Right ventricle myocardium superior (tissue), 1 donor: ENCODE measurements around the gene LRCH4. TPM values are rescaled to one million over a fixed set of nuclear protein-coding genes. Genes with fewer than 3 reads are reported as not detected.
A peak's percentile ranks its signal among the peaks of the same experiment; 100 is the strongest.
"Not testable (repeated sequence)": the region's sequence is repeated elsewhere in the genome, so short reads cannot be mapped to it uniquely, and the experiment has no call there.

ENCODE experiments used
- ATAC-seq: fragments of 200-7000 bp; cut with Tn5 transposase; one replicate; pipeline ENCODE4 v1.9.1; 2020; ENCODE audit warnings: mild to moderate bottlenecking; ENCODE audit not compliant: poor library complexity
- DNase-seq: peaks from one replicate; pipeline ENCODE4 v3.0.0-alpha.2; 2020
- intact Hi-C: fragments of 100-400 bp; cut with DNase I; formaldehyde crosslinking; loops from one replicate; pipeline ENCODE4 v1.11.2; 2022
- total RNA-seq: library from RNA; stranded (reverse); fragmentation: NEBNext Ultra II Directional; extraction: Animal tissue kit (Norgen Biotek cat#: 25700); gene quantifications from one replicate; pipeline ENCODE4 v1.2.1, GENCODE V29; 2021
- donor health status: DM: no; HTN: yes; CAD: no; lungs with severe emphysema.

LRCH4 gene
- total RNA-seq, 1 donor from 2014 or later = 22.8 TPM

- intact Hi-C loops = no loop called here
- ATAC-seq = no peak
- DNase-seq = no peak
Observed at GRCh38 chr7:100572949-100573675, 12.8 kb downstream of the LRCH4 start.

- DNase-seq (peak; percentile 20), ATAC-seq (no peak)
- intact Hi-C loops = no loop called here
Observed at GRCh38 chr7:100572281-100572948, 13.5 kb downstream of the LRCH4 start.

- no peak for DNase-seq
- intact Hi-C loops = no loop called here
- no peak for ATAC-seq
Observed at GRCh38 chr7:100571829-100572116, 14.2 kb downstream of the LRCH4 start.

GRCh38 chr7:100570954-100571828, 14.7 kb downstream of the LRCH4 start:
- DNase-seq (peak; percentile 34), ATAC-seq (no peak)
- intact Hi-C loops = no loop called here

GRCh38 chr7:100568896-100569844, 16.8 kb downstream of the LRCH4 start:
- ATAC-seq = peak; percentile 57
- intact Hi-C loops = loop anchor here (10.0 kb wide), 1 partner anchor 156 kb away; the partner anchor contains the start of gene EPO

GRCh38 chr7:100568176-100568895, 17.6 kb downstream of the LRCH4 start:
- ATAC-seq (no peak), DNase-seq (no peak)
- intact Hi-C loops = loop anchor here (10.0 kb wide), 1 partner anchor 156 kb away; the partner anchor contains the start of gene EPO

More at GRCh38 chr7:100568896-100569844, 16.8 kb downstream of the LRCH4 start:
- peak; percentile 71 for DNase-seq

- no peak for DNase-seq
- ATAC-seq = no peak
- intact Hi-C loops = loop anchor here (10.0 kb wide), 1 partner anchor 157 kb away; the partner anchor contains the start of gene EPO
Observed at GRCh38 chr7:100567751-100568175, 18.2 kb downstream of the LRCH4 start.

- ATAC-seq (no peak), DNase-seq (no peak)
- intact Hi-C loops = loop anchor here (10.0 kb wide), 1 partner anchor 158 kb away; the partner anchor contains the start of gene EPO
Observed at GRCh38 chr7:100567031-100567730, 18.7 kb downstream of the LRCH4 start.

GRCh38 chr7:100566018-100566531, 19.9 kb downstream of the LRCH4 start:
- intact Hi-C loops = loop anchor here (10.0 kb wide), 1 partner anchor 159 kb away; the partner anchor contains the start of gene EPO
- no peak for ATAC-seq
- DNase-seq = no peak

GRCh38 chr7:100565133-100565571, 20.8 kb downstream of the LRCH4 start:
- intact Hi-C loops = loop anchor here (10.0 kb wide), 1 partner anchor 160 kb away; the partner anchor contains the start of gene EPO
- ATAC-seq = no peak
- DNase-seq = no peak

- not testable (repeated sequence) for ATAC-seq
- intact Hi-C loops = loop anchor here (5.0 to 10.0 kb wide), 3 partner anchors 97 to 160 kb away; partner anchors contain the start of genes EPO and GIGYF1
Observed at GRCh38 chr7:100564405-100564804, 21.5 kb downstream of the LRCH4 start.

GRCh38 chr7:100563809-100564400, 22.0 kb downstream of the LRCH4 start:
- ATAC-seq = peak; percentile 69
- DNase-seq = peak; percentile 90
- intact Hi-C loops = loop anchor here (5.0 to 10.0 kb wide), 3 partner anchors 97 to 161 kb away; partner anchors contain the start of genes EPO and GIGYF1

More at GRCh38 chr7:100564405-100564804, 21.5 kb downstream of the LRCH4 start:
- DNase-seq = not testable (repeated sequence)

- DNase-seq (no peak), ATAC-seq (no peak)
- intact Hi-C loops = loop anchor here (5.0 to 10.0 kb wide), 3 partner anchors 96 to 162 kb away; partner anchors contain the start of genes EPO and GIGYF1
Observed at GRCh38 chr7:100563100-100563564, 22.8 kb downstream of the LRCH4 start.

- DNase-seq (no peak), ATAC-seq (no peak)
- intact Hi-C loops = loop anchor here (5.0 to 10.0 kb wide), 3 partner anchors 95 to 162 kb away; partner anchors contain the start of genes EPO and GIGYF1
Observed at GRCh38 chr7:100562195-100563099, 23.5 kb downstream of the LRCH4 start.
